ENCODE data around the gene PDYN. TPM values are rescaled to one million over a fixed set of nuclear protein-coding genes. Genes with fewer than 3 reads are reported as not detected.

The PDYN gene
- total RNA-seq, 1 experiment from 2014 or later, result not detected

DNA sequence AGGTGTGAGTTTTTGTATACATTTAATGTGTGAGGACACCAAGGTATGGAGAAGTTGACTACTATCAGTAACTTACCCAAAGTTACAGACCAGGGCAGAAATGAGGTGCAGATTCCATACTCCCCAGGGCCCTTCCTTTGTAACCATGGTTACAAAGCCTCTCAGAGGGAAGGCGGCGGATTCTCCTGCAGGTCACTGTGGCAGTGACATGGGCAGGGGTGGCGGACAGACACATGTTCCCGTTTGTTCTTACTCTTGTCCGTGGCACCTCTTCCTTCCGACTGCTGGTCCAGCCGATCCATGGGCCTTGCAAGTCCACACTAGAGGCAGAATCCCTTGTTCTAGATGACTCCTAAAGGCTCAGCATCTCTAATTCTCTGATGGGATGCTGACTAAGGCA, 43.0 kb downstream of the PDYN start:
- no peak for DNase-seq (ENCODE audit: low spot score)
- Histone ChIP-seq H3K27me3 (replicated peaks; ENCODE audit: insufficient read depth, low read depth, low read length, poor library complexity) (no peaks in the 10 kb centered on the region), H3K9me3 (ENCODE audit: low read depth, low read length, poor library complexity, severe bottlenecking) (no peaks in the 10 kb centered on the region), H3K4me3 (ENCODE audit: low read depth, low read length, poor library complexity, severe bottlenecking) (no peak overlapping the region), H3K27ac (ENCODE audit: low read depth, low read length, poor library complexity, severe bottlenecking) (peak overlapping the region; percentile 94), H3K4me1 (ENCODE audit: insufficient read depth, low read length, poor library complexity, severe bottlenecking) (peaks cover 77% of the 10 kb centered on the region), H3K36me3 (ENCODE audit: insufficient read depth, low read length, poor library complexity, severe bottlenecking) (no peaks in the 10 kb centered on the region)
- TF ChIP-seq CTCF (conservative IDR thresholded peaks at IDR 0.05; ENCODE audit: low read depth, low read length), result no peak
- no peak for TF ChIP-seq EZH2 (IDR thresholded peaks at IDR 0.05; ENCODE audit: borderline replicate concordance, low read depth, low read length, poor library complexity, severe bottlenecking)
- ChIA-PET POLR2A (ENCODE audit: low non-redundant PET) (no interaction called here), CTCF (no interaction called here)
- no TSS peak for BruUV-seq (replicated peaks)
- intact Hi-C loops (cut with micrococcal nuclease; ENCODE audit: unreplicated experiment), result loop anchor here (5.0 to 10.0 kb wide), 2 partner anchors 96 to 149 kb away; no protein-coding TSS in a partner anchor

- ChIA-PET POLR2A (ENCODE audit: low non-redundant PET) (interaction anchor here (0.6 kb wide), 1 partner anchor 229 kb away, joined by 3 read pairs; no protein-coding TSS in a partner anchor), CTCF (interaction anchor here (1.6 kb wide), 1 partner anchor 148 kb away, joined by 5 read pairs; no protein-coding TSS in a partner anchor)
- peak overlapping the region; percentile 68 for H3K27ac ChIP-seq (ENCODE audit: low read depth, low read length, poor library complexity, severe bottlenecking)
- peaks cover 73% of the 10 kb centered on the region for H3K4me1 ChIP-seq (ENCODE audit: insufficient read depth, low read length, poor library complexity, severe bottlenecking)
- no peak for DNase-seq (ENCODE audit: low spot score)
- TF ChIP-seq EZH2 (IDR thresholded peaks at IDR 0.05; ENCODE audit: borderline replicate concordance, low read depth, low read length, poor library complexity, severe bottlenecking) (no peak), CTCF (conservative IDR thresholded peaks at IDR 0.05; ENCODE audit: low read depth, low read length) (no peak)
- H3K36me3 ChIP-seq (ENCODE audit: insufficient read depth, low read length, poor library complexity, severe bottlenecking), result no peaks in the 10 kb centered on the region
- no peak overlapping the region for H3K4me3 ChIP-seq (ENCODE audit: low read depth, low read length, poor library complexity, severe bottlenecking)
- intact Hi-C loops (cut with micrococcal nuclease; ENCODE audit: unreplicated experiment), result loop anchor here (5.0 to 10.0 kb wide), 2 partner anchors 95 to 147 kb away; no protein-coding TSS in a partner anchor
- BruUV-seq (replicated peaks), result no TSS peak
- H3K27me3 ChIP-seq (replicated peaks; ENCODE audit: insufficient read depth, low read depth, low read length, poor library complexity), result no peaks in the 10 kb centered on the region
- H3K9me3 ChIP-seq (ENCODE audit: low read depth, low read length, poor library complexity, severe bottlenecking), result no peaks in the 10 kb centered on the region
Measured at GRCh38 chr20:1949347-1950100, 44.3 kb downstream of the PDYN start.

DNA sequence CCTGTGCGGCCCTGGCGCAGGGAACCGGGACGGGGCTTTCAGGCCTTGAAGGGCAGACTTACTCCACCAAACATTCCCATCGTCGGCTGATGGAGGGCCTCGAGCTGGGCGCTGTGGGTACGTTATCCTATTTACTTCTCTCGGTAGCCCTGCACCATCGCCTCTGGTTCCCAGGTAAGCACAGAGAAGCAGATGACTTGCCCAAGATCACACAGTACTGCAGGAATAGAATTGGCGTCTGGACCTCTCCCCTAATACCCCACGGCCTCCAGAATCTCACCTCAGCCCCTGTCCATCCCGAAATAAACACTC, 46.4 kb downstream of the PDYN start:
- Histone ChIP-seq H3K27me3 (replicated peaks; ENCODE audit: insufficient read depth, low read depth, low read length, poor library complexity) (no peaks in the 10 kb centered on the region), H3K4me3 (ENCODE audit: low read depth, low read length, poor library complexity, severe bottlenecking) (no peak overlapping the region), H3K9me3 (ENCODE audit: low read depth, low read length, poor library complexity, severe bottlenecking) (no peaks in the 10 kb centered on the region), H3K4me1 (ENCODE audit: insufficient read depth, low read length, poor library complexity, severe bottlenecking) (peaks cover 55% of the 10 kb centered on the region), H3K27ac (ENCODE audit: low read depth, low read length, poor library complexity, severe bottlenecking) (peak overlapping the region; percentile 68), H3K36me3 (ENCODE audit: insufficient read depth, low read length, poor library complexity, severe bottlenecking) (no peaks in the 10 kb centered on the region)
- CTCF ChIA-PET, result no interaction called here
- DNase-seq (ENCODE audit: low spot score), result no peak
- intact Hi-C loops (cut with micrococcal nuclease; ENCODE audit: unreplicated experiment), result no loop called here
- no TSS peak for BruUV-seq (replicated peaks)
- TF ChIP-seq CTCF (conservative IDR thresholded peaks at IDR 0.05; ENCODE audit: low read depth, low read length), result no peak
- no peak for TF ChIP-seq EZH2 (IDR thresholded peaks at IDR 0.05; ENCODE audit: borderline replicate concordance, low read depth, low read length, poor library complexity, severe bottlenecking)
- POLR2A ChIA-PET (ENCODE audit: low non-redundant PET), result no interaction called here
